ENCODE results near the gene GAA.

GAA gene

GRCh38 chr17:80117491-80118401 lies 16.4 kb downstream of the GAA start:
- DNase-seq (ENCODE audit: low spot score) = no peak

DNA sequence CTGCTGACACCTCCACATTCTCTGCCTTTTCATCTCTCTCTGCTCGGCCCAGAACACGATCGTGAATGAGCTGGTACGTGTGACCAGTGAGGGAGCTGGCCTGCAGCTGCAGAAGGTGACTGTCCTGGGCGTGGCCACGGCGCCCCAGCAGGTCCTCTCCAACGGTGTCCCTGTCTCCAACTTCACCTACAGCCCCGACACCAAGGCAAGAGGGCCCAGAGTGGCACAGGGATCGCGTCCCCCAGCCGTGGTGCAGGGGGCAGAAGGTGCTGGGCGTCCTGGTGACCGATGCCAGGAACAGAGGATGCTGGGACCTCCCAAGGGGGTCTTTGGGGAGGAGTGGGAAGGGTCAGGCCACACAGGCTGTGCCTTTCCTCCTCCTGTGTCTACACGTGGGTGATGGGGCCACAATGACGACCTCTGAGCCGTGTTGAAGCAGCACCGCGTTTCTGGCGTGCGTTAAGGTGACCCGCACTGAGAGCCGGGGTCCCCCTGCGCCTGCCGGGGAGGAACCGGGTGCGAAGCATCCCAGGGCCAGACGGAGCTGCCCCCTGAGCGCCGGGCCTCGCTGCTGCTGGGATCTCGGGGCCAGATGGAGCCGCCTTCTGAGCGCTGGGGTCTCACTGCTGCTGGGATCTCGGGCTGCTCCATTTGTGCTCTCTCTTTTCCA lies 17.4 kb downstream of the GAA start:
- no peak for DNase-seq (ENCODE audit: low spot score)

- DNase-seq (ENCODE audit: low spot score) = no peak
Measured at GRCh38 chr17:80119271-80119791, 17.9 kb downstream of the GAA start.

GRCh38 chr17:80119839-80120238 lies 18.5 kb downstream of the GAA start:
- no peak for DNase-seq (ENCODE audit: low spot score)

GRCh38 chr17:80122026-80122575 lies 20.7 kb downstream of the GAA start:
- no peak for DNase-seq (ENCODE audit: low spot score)

- DNase-seq (ENCODE audit: low spot score) = no peak
Measured at GRCh38 chr17:80122926-80123505, 21.6 kb downstream of the GAA start.

- no peak for DNase-seq (ENCODE audit: low spot score)
Measured at GRCh38 chr17:80123791-80124190, 22.4 kb downstream of the GAA start.

GRCh38 chr17:80124351-80124981 lies 23.1 kb downstream of the GAA start:
- DNase-seq (ENCODE audit: low spot score) = no peak

DNA sequence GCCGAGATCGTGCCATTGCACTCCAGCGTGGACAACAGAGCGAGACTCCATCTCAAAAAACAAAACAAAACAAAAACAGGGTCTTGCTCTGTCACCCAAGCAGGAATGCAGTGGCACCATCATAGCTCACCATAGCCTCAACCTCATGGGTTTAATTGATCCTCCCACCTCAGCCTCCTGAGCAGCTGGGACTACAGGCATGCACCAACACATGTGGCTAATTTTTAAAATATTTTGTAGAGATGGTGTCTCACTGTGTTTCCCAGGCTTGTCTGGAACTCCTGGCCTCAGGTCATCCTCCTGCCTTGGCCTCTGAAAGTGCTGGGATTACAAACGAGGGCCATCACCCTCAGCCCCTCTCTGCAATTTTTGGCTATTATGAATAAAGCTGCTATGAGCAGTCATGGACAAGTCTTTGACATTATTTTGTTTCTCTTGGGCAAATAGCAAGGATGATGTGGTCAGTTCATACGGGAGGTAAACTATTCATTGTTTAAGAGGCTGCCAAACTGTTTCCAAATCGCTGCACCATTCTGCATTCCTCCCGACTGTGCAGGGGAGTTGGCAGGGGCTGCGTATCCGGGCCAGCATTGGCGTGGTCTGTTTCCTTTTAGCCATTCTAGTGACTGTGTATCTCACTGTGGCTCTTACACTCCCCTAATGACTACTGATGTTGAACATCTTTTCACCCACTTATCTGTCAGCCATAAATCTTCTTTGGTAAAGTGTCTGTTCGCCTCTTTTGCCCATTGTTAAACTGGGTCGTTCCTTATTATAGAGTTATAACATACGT lies 24.5 kb downstream of the GAA start:
- DNase-seq (ENCODE audit: low spot score) = no peak

DNA sequence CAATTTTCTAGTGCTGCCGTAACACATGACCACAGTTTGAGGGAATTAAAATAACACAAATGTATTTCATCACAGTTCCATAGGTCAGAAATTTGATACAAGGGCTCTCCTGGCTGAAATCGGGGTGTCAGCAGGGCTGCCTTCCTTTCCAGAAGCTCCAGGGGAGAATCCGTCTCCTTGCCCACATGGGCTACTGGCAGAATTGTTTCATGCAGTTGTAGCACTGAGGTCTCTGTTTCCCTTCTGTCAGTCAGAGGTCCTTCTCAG lies 25.0 kb downstream of the GAA start:
- DNase-seq (ENCODE audit: low spot score) = no peak

DNA sequence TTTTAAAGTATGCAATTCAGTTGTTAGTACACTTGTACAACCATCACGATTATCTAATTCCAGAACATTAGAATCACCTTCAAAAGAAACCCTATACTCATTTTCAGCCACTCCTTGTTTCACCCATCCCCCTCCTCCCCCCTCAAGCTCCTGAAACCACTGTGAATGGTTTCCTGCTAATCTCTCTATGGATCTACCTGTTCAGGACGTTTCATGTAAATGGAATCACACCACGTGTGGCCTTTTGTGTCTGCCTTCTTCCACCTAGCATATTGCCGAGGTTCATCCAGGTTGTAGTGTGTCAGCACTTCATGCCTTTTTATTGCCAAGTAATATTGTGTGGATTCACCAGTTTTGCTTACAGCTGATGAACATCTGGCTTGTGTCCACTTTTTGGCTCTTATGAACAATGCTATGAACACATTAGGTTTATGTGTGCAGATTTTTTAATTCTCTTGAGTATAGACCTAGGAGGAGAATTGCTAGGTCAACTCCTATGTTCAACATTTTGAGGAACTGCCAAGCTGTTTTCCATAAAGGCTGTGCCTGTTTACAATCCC lies 27.7 kb downstream of the GAA start:
- DNase-seq (ENCODE audit: low spot score) = no peak

DNA sequence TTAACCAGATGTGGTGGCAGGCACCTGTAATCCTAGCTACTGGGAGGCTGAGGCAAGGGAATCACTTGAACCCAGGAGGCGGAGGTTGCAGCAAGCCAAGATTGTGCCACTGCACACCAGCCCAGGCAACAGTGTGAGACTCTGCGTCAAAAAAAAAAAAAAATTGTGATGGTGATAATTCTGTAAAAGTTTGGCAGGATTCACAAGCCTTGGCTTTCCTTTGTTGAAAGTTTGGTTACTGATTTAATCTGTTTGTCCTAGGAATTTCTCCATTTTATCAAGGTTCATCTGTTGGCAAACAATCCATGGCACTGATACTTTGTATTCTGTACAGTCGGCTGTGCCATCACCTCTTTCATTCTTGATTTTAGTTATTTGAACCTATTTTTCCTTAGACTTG lies 29.6 kb downstream of the GAA start:
- DNase-seq (ENCODE audit: low spot score) = no peak

DNA sequence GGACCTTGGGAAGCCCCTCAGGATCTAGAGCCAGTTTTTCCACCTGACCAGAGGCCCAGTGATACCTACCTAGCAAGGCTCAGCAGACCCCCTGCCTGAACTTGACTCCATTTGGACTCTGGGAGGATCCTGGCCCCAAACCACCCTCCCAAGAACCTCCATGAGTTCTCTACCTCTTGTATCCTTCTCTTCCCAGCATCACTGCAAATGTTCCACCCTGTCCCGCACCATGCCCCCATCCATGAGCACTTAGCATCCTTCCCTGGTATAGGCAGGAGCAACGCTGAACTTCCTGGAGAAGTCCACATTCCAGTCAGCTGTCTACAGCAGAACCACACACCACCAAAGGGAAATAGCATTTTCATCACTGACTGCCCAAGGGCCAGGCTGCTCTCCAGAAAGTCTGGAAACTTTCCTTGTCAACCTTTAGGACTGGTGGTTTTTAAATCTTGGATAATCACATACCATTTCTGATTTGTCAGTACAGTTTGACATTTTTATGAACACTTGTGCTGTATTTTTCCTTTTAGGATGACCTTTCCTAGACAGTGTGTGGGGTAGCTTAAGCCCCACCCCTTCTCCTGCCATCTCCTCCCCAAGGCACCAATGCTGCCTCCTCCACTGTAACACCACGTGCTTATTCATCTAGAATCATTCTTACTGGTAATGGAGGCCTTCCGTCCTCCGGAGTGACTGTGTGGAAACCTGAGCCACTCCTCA lies 31.7 kb downstream of the GAA start:
- DNase-seq (ENCODE audit: low spot score) = no peak

DNA sequence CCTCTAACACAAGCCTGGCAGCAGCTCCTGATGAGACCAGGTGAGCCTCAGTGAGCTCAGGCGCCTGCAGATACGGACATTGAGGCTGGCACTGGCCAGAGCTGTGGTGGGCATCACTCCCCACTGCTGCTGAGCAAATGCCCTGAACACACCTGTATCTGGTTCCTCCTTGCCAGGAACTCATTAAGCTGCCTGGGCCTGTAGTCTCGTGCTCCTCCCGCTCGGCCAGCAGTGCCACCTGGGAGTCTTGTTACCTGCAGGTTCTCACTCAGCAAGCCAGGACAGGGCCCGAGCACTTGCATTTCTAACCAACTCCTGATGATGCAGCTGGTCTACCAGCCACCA lies 32.2 kb downstream of the GAA start:
- DNase-seq (ENCODE audit: low spot score) = no peak

GRCh38 chr17:80137131-80137530 lies 35.8 kb downstream of the GAA start:
- DNase-seq (ENCODE audit: low spot score) = no peak

DNA sequence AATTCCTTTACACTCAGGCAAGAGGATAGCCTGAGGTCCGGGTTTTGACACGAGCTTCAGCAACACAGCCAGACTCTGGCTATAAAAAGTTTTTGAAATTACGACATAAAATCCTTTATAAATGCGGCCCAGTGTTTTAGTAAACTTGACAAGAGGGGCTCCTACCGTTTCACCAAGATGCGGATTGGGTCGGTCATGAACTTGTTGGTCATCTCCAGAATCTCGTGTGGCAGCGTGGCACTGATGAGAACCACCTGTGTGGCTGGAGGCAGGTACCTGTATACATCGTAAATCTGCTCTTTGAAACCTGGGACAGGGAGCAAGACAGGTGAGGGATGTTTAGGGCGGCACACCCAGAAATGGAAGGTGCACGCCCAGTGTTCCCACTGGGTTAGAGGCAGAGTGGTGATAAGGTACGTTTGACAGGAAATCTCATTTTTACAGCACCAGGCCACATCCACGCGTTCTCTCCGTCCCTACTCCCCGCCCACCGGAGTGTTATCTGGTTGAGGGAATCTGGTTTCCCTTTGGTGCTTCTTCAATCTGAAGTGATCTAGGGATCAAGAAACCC lies 37.6 kb downstream of the GAA start:
- no peak for DNase-seq (ENCODE audit: low spot score)

DNA sequence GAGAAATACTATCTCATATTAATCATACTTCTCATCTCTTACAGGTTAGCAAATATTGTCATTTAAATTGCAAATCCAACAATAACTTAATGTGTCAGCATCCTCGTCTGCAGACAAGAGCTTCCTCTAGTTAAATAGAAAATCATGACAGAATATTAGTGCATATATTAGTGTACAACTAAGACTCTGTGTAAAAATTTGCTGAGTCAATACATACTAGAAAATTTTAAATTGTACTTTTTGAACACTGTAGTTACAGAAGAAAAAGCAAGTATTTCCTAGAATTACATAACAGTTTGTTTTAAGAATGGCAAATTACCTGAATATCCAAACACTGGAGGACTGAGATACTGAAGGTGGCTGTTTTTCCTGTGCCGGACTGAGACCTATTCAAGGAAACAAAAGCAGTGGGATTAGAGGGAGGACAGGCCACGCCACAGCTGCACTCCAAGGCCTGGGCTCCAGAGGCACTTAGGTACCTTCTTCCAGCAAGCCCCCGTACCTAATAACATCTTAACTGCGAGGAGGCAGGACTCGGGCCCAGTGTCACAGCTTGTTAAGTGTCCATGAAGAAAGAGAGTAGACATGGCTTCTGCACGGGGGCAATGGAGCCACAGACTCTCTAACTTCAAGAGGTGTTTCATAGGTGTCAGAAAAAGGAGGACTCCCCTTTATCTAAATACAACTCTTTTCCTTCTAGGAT lies 40.2 kb downstream of the GAA start:
- no peak for DNase-seq (ENCODE audit: low spot score)

DNA sequence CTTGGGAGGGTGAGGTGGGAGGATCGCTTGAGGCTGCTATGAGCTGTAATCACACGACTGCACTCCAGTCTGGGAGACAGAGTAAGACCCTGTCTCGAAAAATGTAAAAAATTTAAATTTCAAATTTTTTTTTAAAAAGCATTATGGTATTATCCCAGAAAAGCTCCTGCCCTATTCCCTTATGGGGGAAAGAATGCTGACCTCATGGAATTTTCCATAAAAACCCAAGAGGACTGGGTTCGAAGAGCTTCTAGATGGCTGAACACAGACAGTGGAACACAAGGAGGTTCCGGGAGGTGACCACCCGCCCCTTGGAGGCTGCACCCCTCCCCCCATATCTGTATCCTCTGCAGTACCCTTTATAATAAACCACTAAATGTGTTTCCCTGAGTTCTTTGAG lies 41.5 kb downstream of the GAA start:
- no peak for DNase-seq (ENCODE audit: low spot score)
